ENCODE measurements around the gene DIP2A.

DNA sequence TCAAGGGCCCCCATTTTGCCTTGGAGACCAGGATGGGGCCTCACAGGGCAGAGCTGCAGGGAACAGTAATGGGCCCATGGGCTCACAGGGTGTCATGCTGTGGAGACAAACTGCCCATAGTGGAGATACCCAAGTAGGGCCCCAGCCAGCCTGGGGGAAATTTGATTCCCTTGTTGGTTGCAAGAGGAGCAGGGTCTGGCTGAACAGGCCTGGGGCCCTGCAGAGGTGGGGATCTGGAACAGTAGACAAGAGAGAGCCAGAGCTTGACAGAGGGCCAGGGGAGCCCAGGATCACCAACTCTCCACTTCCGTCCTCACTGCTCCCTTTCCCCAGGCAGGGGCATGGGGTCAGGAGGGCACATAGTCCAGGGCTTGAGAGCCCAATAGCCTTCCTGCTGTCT lies 137.5 kb downstream of the DIP2A start:
- TF ChIP-seq, protein P1, sequence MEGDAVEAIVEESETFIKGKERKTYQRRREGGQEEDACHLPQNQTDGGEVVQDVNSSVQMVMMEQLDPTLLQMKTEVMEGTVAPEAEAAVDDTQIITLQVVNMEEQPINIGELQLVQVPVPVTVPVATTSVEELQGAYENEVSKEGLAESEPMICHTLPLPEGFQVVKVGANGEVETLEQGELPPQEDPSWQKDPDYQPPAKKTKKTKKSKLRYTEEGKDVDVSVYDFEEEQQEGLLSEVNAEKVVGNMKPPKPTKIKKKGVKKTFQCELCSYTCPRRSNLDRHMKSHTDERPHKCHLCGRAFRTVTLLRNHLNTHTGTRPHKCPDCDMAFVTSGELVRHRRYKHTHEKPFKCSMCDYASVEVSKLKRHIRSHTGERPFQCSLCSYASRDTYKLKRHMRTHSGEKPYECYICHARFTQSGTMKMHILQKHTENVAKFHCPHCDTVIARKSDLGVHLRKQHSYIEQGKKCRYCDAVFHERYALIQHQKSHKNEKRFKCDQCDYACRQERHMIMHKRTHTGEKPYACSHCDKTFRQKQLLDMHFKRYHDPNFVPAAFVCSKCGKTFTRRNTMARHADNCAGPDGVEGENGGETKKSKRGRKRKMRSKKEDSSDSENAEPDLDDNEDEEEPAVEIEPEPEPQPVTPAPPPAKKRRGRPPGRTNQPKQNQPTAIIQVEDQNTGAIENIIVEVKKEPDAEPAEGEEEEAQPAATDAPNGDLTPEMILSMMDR (IDR thresholded peaks at IDR 0.05; ENCODE audit: low read length), result no peak
- TF ChIP-seq EZH2phosphoT487 (IDR thresholded peaks at IDR 0.05; ENCODE audit: low read length) (no peak), EZH2 (optimal IDR thresholded peaks at IDR 0.05; ENCODE audit: low read depth, low read length) (no peak)

Data from MM.1S (cell line).